ENCODE data around the gene JPH4. TPM values are rescaled to one million over a fixed set of nuclear protein-coding genes. Genes with fewer than 3 reads are reported as not detected.

The JPH4 gene
- total and polyA plus RNA-seq, 2 experiments from 2014 or later = 2.7 TPM

GRCh38 chr14:23546450-23547035, 32.0 kb downstream of the JPH4 start:
- Histone ChIP-seq H3K27ac (no peak overlapping the region), H3K36me3 (replicated peaks; ENCODE audit: insufficient read depth, low read depth) (no peaks in the 10 kb centered on the region), H2AFZ (no peak overlapping the region), H3K9me2 (replicated peaks; ENCODE audit: insufficient read depth) (no peaks in the 10 kb centered on the region), H3K4me3 (no peak overlapping the region), H3K27me3 (no peaks in the 10 kb centered on the region), H3K4me2 (no peak overlapping the region), H4K20me1 (ENCODE audit: insufficient read depth, poor library complexity, severe bottlenecking) (no peaks in the 10 kb centered on the region), H3K9me3 (ENCODE audit: low read depth) (no peaks in the 10 kb centered on the region), H3K4me1 (ENCODE audit: insufficient read depth) (peaks cover 6% of the 10 kb centered on the region), H3K79me2 (peaks cover 3% of the 10 kb centered on the region)
- no peak for TF ChIP-seq CTCF (IDR thresholded peaks at IDR 0.05; ENCODE audit: poor library complexity)
- no peak for TF ChIP-seq EZH2phosphoT487 (IDR thresholded peaks at IDR 0.05; ENCODE audit: low read depth, severe bottlenecking, unreplicated experiment)
- no peak for TF ChIP-seq EZH2 (IDR thresholded peaks at IDR 0.05; ENCODE audit: borderline replicate concordance)
- WGBS (ENCODE audit: low lambda C conversion rate, missing lambda C conversion rate) = 88% methylated on average over 10 of the region's 10 CpGs
- no peak for DNase-seq (ENCODE audit: low spot score)

- H3K9me2 ChIP-seq (replicated peaks; ENCODE audit: insufficient read depth) = no peaks in the 10 kb centered on the region
- no peak for DNase-seq (ENCODE audit: low spot score)
- whole genome bisulfite sequencing (ENCODE audit: low lambda C conversion rate, missing lambda C conversion rate) = 86% methylated on average over 4 of the region's 4 CpGs
- H2AFZ ChIP-seq = no peak overlapping the region
- H3K4me1 ChIP-seq (ENCODE audit: insufficient read depth) = peaks cover 6% of the 10 kb centered on the region
- no peak overlapping the region for H3K4me3 ChIP-seq
- H3K79me2 ChIP-seq = peaks cover 3% of the 10 kb centered on the region
- no peaks in the 10 kb centered on the region for H3K27me3 ChIP-seq
- no peak overlapping the region for H3K27ac ChIP-seq
- H4K20me1 ChIP-seq (ENCODE audit: insufficient read depth, poor library complexity, severe bottlenecking) = no peaks in the 10 kb centered on the region
- H3K36me3 ChIP-seq (replicated peaks; ENCODE audit: insufficient read depth, low read depth) = no peaks in the 10 kb centered on the region
- no peaks in the 10 kb centered on the region for H3K9me3 ChIP-seq (ENCODE audit: low read depth)
- H3K4me2 ChIP-seq = no peak overlapping the region
- no peak for TF ChIP-seq EZH2 (IDR thresholded peaks at IDR 0.05; ENCODE audit: borderline replicate concordance)
- TF ChIP-seq CTCF (IDR thresholded peaks at IDR 0.05; ENCODE audit: poor library complexity) = no peak
- no peak for TF ChIP-seq EZH2phosphoT487 (IDR thresholded peaks at IDR 0.05; ENCODE audit: low read depth, severe bottlenecking, unreplicated experiment)
Measured at GRCh38 chr14:23545740-23546365, 32.7 kb downstream of the JPH4 start.

GRCh38 chr14:23544511-23545447, 33.8 kb downstream of the JPH4 start:
- WGBS (ENCODE audit: low lambda C conversion rate, missing lambda C conversion rate) = 43% methylated on average over 22 of the region's 25 CpGs
- no peak for DNase-seq (ENCODE audit: low spot score)
- TF ChIP-seq CTCF (IDR thresholded peaks at IDR 0.05; ENCODE audit: poor library complexity) (no peak), EZH2 (IDR thresholded peaks at IDR 0.05; ENCODE audit: borderline replicate concordance) (no peak), EZH2phosphoT487 (IDR thresholded peaks at IDR 0.05; ENCODE audit: low read depth, severe bottlenecking, unreplicated experiment) (no peak)
- H3K4me3 ChIP-seq = no peak overlapping the region
- no peaks in the 10 kb centered on the region for H3K9me3 ChIP-seq (ENCODE audit: low read depth)
- H4K20me1 ChIP-seq (ENCODE audit: insufficient read depth, poor library complexity, severe bottlenecking) = no peaks in the 10 kb centered on the region
- no peak overlapping the region for H3K4me2 ChIP-seq
- H3K27ac ChIP-seq = no peak overlapping the region
- no peaks in the 10 kb centered on the region for H3K4me1 ChIP-seq (ENCODE audit: insufficient read depth)
- H3K9me2 ChIP-seq (replicated peaks; ENCODE audit: insufficient read depth) = no peaks in the 10 kb centered on the region
- no peaks in the 10 kb centered on the region for H3K36me3 ChIP-seq (replicated peaks; ENCODE audit: insufficient read depth, low read depth)
- H3K27me3 ChIP-seq = no peaks in the 10 kb centered on the region
- H2AFZ ChIP-seq = no peak overlapping the region
- H3K79me2 ChIP-seq = peaks cover under 1% of the 10 kb centered on the region
